Fibroblast of lung (primary cell): ENCODE measurements around the gene RASIP1. TPM values are rescaled to one million over a fixed set of nuclear protein-coding genes. Genes with fewer than 3 reads are reported as not detected.

Source experiments
- DNase-seq, 2 donors: peaks; one replicate each; pipeline versions ENCODE4 v3.0.0 to v3.0.0-alpha.2; 2010; ENCODE audit warnings: low read depth in 2 of 2
- H2AFZ ChIP-seq: 2 replicates; pipeline ENCODE4 v1.5.1; 2012; ENCODE audit warnings: low read length, control low read depth, inconsistent platforms
- H3K27ac ChIP-seq: 2 replicates; pipeline ENCODE4 v1.5.1; 2011; ENCODE audit warnings: low read length, control low read depth; ENCODE audit not compliant: insufficient read depth
- H3K27me3 ChIP-seq: 2 replicates; pipeline ENCODE4 v1.5.1; 2011; ENCODE audit warnings: mild to moderate bottlenecking, low read length; ENCODE audit not compliant: control insufficient read depth, insufficient read depth
- H3K36me3 ChIP-seq: 2 replicates; pipeline ENCODE4 v1.5.1; 2011; ENCODE audit warnings: low read length; ENCODE audit not compliant: control insufficient read depth, insufficient read depth
- H3K4me1 ChIP-seq: 2 replicates; pipeline ENCODE4 v1.5.1; 2011; ENCODE audit warnings: low read length; ENCODE audit not compliant: control insufficient read depth, insufficient read depth; ENCODE audit errors: extremely low read depth
- H3K4me2 ChIP-seq: 2 replicates; pipeline ENCODE4 v1.5.1; 2011; ENCODE audit warnings: low read length, control low read depth; ENCODE audit not compliant: insufficient read depth; ENCODE audit errors: extremely low read depth
- H3K4me3 ChIP-seq, 4 experiments: fragments of 200-600 bp in 1 of 4; sonication (generic) in 1 of 4; replicated peaks in 1 of 4; 2 replicates each; pipeline ENCODE4 v1.5.1; 2011 to 2016; ENCODE audit warnings: low read length in 4 of 4, low read depth in 3 of 4, mild to moderate bottlenecking in 3 of 4, control low read depth in 2 of 4, inconsistent platforms in 1 of 4, mixed read lengths in 1 of 4; ENCODE audit not compliant: insufficient read depth in 1 of 4; ENCODE audit errors: control extremely low read depth in 1 of 4
- H3K79me2 ChIP-seq: 2 replicates; pipeline ENCODE4 v1.5.1; 2012; ENCODE audit warnings: mild to moderate bottlenecking, low read length, inconsistent platforms; ENCODE audit not compliant: control insufficient read depth, insufficient read depth
- H3K9ac ChIP-seq: 2 replicates; pipeline ENCODE4 v1.5.1; 2011; ENCODE audit warnings: mild to moderate bottlenecking, low read length, control low read depth; ENCODE audit not compliant: insufficient read depth
- H3K9me3 ChIP-seq: 2 replicates; pipeline ENCODE4 v1.5.1; 2012; ENCODE audit warnings: low read depth, low read length; ENCODE audit not compliant: control insufficient read depth, insufficient read depth
- H4K20me1 ChIP-seq: 2 replicates; pipeline ENCODE4 v1.5.1; 2011; ENCODE audit warnings: low read length; ENCODE audit not compliant: control insufficient read depth, insufficient read depth; ENCODE audit errors: extremely low read depth
- CTCF ChIP-seq, 2 donors: IDR thresholded peaks in 1 of 2; conservative IDR thresholded peaks in 1 of 2; 1 replicate in 1 of 2; 2 replicates in 1 of 2; pipeline ENCODE4 v1.5.1; 2011 to 2012; ENCODE audit warnings: low read length in 2 of 2, control low read depth in 1 of 2, inconsistent platforms in 1 of 2, low read depth in 1 of 2, mild to moderate bottlenecking in 1 of 2
- EZH2 ChIP-seq: IDR thresholded peaks from 2 replicates; pipeline ENCODE4 v1.5.1; 2012; ENCODE audit warnings: low read length, control low read depth, mild to moderate bottlenecking; ENCODE audit errors: missing control alignments
- polyA plus RNA-seq, 2 donors: library from polyadenylated mRNA; depleted of rRNA in 1 of 2; stranded (reverse) in 1 of 2; unstranded in 1 of 2; fragments of >200 nt; gene quantifications; 2 replicates each; pipeline ENCODE4 v1.2.1, GENCODE V29; 2011 to 2012; ENCODE audit warnings: missing spikeins in 1 of 2
- total RNA-seq: library from RNA; depleted of rRNA; stranded (reverse); fragments of >200 nt; gene quantifications from 2 replicates; pipeline ENCODE4 v1.2.1, GENCODE V29; 2014

RASIP1 gene
- total and polyA plus RNA-seq, 2 donors (not counting 1 experiment from before 2014, with no cell fraction given) = 0.99 to 1.6 TPM

- no peak overlapping the region for H2AFZ ChIP-seq
- no peak for DNase-seq
- no peaks in the 10 kb centered on the region for H3K9me3 ChIP-seq
- no peak overlapping the region for H3K27ac ChIP-seq
- no peaks in the 10 kb centered on the region for H4K20me1 ChIP-seq
- no peaks in the 10 kb centered on the region for H3K79me2 ChIP-seq
- no peak overlapping the region for H3K4me3 ChIP-seq
- H3K27me3 ChIP-seq = no peaks in the 10 kb centered on the region
- H3K36me3 ChIP-seq = no peaks in the 10 kb centered on the region
- no peak overlapping the region for H3K9ac ChIP-seq
- H3K4me2 ChIP-seq = no peak overlapping the region
- TF ChIP-seq EZH2 (no peak), CTCF (conservative IDR thresholded peaks at IDR 0.05 in 1 of 2, IDR thresholded peaks at IDR 0.05 in 1 of 2; ENCODE audit: low read depth in 1 of 2, low read length in 2 of 2) (no peak)
- H3K4me1 ChIP-seq = peaks cover 7% of the 10 kb centered on the region
Measured at GRCh38 chr19:48777139-48777538, 36.7 kb upstream of the RASIP1 start.

GRCh38 chr19:48772503-48772953, 32.1 kb upstream of the RASIP1 start:
- no peak overlapping the region for H3K27ac ChIP-seq
- no peak overlapping the region for H2AFZ ChIP-seq
- no peak overlapping the region for H3K9ac ChIP-seq
- H3K4me3 ChIP-seq = no peak overlapping the region
- H3K9me3 ChIP-seq = no peaks in the 10 kb centered on the region
- H3K4me1 ChIP-seq = no peaks in the 10 kb centered on the region
- TF ChIP-seq EZH2 = no peak
- TF ChIP-seq CTCF (conservative IDR thresholded peaks at IDR 0.05 in 1 of 2, IDR thresholded peaks at IDR 0.05 in 1 of 2; ENCODE audit: low read depth in 1 of 2, low read length in 2 of 2) = no peak
- no peak overlapping the region for H3K4me2 ChIP-seq
- no peaks in the 10 kb centered on the region for H3K36me3 ChIP-seq
- H3K79me2 ChIP-seq = no peaks in the 10 kb centered on the region
- no peaks in the 10 kb centered on the region for H4K20me1 ChIP-seq
- no peak for DNase-seq
- peaks cover 2% of the 10 kb centered on the region for H3K27me3 ChIP-seq

- H2AFZ ChIP-seq = no peak overlapping the region
- no peaks in the 10 kb centered on the region for H3K36me3 ChIP-seq
- no peak overlapping the region for H3K4me2 ChIP-seq
- no peak overlapping the region for H3K9ac ChIP-seq
- H4K20me1 ChIP-seq = no peaks in the 10 kb centered on the region
- no peak for DNase-seq
- no peak overlapping the region for H3K4me3 ChIP-seq
- H3K9me3 ChIP-seq = no peaks in the 10 kb centered on the region
- no peak for TF ChIP-seq CTCF (conservative IDR thresholded peaks at IDR 0.05 in 1 of 2, IDR thresholded peaks at IDR 0.05 in 1 of 2; ENCODE audit: low read depth in 1 of 2, low read length in 2 of 2)
- no peak for TF ChIP-seq EZH2
- H3K27me3 ChIP-seq = peaks cover 2% of the 10 kb centered on the region
- no peaks in the 10 kb centered on the region for H3K4me1 ChIP-seq
- H3K27ac ChIP-seq = no peak overlapping the region
- H3K79me2 ChIP-seq = no peaks in the 10 kb centered on the region
Measured at GRCh38 chr19:48770734-48771472, 30.5 kb upstream of the RASIP1 start.
